ES-I3 (cell line): ENCODE results near the gene RPL18A.
"Not testable (repeated sequence)": the region's sequence is repeated elsewhere in the genome, so short reads cannot be mapped to it uniquely, and the experiment has no call there.

Source experiments
- H3K36me3 ChIP-seq: 2 replicates; pipeline ENCODE4 v1.6.1; 2013; ENCODE audit warnings: mild to moderate bottlenecking, low read length, control low read depth, moderate library complexity; ENCODE audit not compliant: insufficient read depth
- H3K4me1 ChIP-seq: 2 replicates; pipeline ENCODE4 v1.6.1; 2013; ENCODE audit warnings: mild to moderate bottlenecking, control low read depth, low read length; ENCODE audit not compliant: insufficient read depth
- H3K9ac ChIP-seq: 2 replicates; pipeline ENCODE4 v1.6.1; 2013; ENCODE audit warnings: low read depth, mild to moderate bottlenecking, low read length, moderate library complexity
- H3K9me3 ChIP-seq: 2 replicates; pipeline ENCODE4 v1.6.1; 2013; ENCODE audit warnings: mild to moderate bottlenecking, low read length, moderate library complexity; ENCODE audit not compliant: control insufficient read depth, insufficient read depth

RPL18A gene

GRCh38 chr19:17868669-17869068, 9.0 kb downstream of the RPL18A start:
- Histone ChIP-seq H3K4me1 (no peaks in the 10 kb centered on the region), H3K36me3 (peaks cover 3% of the 10 kb centered on the region; the same call in 1 of the 2 replicates)

DNA sequence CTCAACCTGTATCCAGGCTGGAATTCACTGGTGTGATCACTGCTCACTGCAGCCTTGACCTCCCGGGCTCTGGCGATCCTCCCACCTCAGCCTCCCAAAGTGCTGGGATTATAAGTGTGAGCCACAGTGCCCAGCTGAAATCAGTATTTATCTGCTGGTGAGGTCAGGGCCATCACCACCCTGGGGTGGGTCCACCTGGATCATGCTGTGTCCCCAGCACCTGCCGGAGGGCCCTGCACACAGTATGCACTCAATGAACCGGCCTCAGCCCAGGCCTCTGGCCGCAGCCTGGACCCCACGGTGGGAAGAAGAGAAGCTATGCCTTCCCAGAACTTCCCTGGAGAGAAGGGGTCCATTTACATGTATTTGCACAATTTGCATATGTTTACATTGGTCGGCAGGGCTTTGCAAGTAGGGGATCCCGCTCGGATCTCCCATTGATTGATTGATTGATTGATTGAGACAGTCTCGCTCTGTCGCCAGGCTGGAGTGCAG, 9.5 kb downstream of the RPL18A start:
- Histone ChIP-seq H3K9ac (no peak overlapping the region), H3K36me3 (no peaks in the 10 kb centered on the region), H3K4me1 (no peaks in the 10 kb centered on the region), H3K9me3 (no peaks in the 10 kb centered on the region)

More at GRCh38 chr19:17868669-17869068, 9.0 kb downstream of the RPL18A start:
- no peaks in the 10 kb centered on the region for H3K9me3 ChIP-seq
- H3K9ac ChIP-seq, result no peak overlapping the region

GRCh38 chr19:17871032-17871877, 11.5 kb downstream of the RPL18A start:
- H3K4me1 ChIP-seq, result no peaks in the 10 kb centered on the region
- peak overlapping the region; percentile 37; the same call in 1 of the 2 replicates for H3K9ac ChIP-seq
- H3K9me3 ChIP-seq, result no peaks in the 10 kb centered on the region
- no peaks in the 10 kb centered on the region for H3K36me3 ChIP-seq

DNA sequence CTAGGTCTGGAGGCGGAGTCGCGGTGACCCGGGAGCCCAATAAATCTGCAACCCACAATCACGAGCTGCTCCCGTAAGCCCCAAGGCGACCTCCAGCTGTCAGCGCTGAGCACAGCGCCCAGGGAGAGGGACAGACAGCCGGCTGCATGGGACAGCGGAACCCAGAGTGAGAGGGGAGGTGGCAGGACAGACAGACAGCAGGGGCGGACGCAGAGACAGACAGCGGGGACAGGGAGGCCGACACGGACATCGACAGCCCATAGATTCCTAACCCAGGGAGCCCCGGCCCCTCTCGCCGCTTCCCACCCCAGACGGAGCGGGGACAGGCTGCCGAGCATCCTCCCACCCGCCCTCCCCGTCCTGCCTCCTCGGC, 12.2 kb downstream of the RPL18A start, which contains the start of gene SLC5A5:
SLC5A5 (plus strand) TSS at position 68 of the 373 bp plus-strand sequence. CDS start 375 bp downstream, outside the sequence.
- Histone ChIP-seq H3K4me1 (no peaks in the 10 kb centered on the region), H3K36me3 (no peaks in the 10 kb centered on the region), H3K9me3 (no peaks in the 10 kb centered on the region), H3K9ac (peak within 1 kb of the TSS; percentile 37; the same call in 1 of the 2 replicates)

DNA sequence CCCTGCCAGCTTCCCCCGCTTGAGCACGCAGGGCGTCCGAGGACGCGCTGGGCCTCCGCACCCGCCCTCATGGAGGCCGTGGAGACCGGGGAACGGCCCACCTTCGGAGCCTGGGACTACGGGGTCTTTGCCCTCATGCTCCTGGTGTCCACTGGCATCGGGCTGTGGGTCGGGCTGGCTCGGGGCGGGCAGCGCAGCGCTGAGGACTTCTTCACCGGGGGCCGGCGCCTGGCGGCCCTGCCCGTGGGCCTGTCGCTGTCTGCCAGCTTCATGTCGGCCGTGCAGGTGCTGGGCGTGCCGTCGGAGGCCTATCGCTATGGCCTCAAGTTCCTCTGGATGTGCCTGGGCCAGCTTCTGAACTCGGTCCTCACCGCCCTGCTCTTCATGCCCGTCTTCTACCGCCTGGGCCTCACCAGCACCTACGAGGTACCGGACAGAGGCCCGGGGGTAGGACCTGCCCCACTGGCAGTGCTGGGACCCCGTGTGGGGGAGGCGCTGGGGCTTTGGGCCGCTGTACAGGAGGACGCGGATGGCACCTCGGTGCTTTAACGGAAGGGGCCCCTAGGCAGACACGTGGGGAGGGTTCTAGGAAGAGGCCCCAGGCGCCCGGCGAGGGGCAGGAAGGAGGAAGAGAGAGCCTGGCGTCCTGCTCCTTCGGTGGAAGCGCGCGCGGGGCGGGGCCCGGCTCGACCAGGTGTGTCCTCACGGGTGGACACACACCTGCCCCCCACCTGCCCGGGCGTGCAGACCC, 12.7 kb downstream of the RPL18A start:
- no peaks in the 10 kb centered on the region for H3K4me1 ChIP-seq

GRCh38 chr19:17873786-17874757, 14.4 kb downstream of the RPL18A start:
- peak overlapping the region; percentile 72 for H3K9ac ChIP-seq
- H3K4me1 ChIP-seq, result no peaks in the 10 kb centered on the region
- H3K36me3 ChIP-seq, result no peaks in the 10 kb centered on the region
- no peaks in the 10 kb centered on the region for H3K9me3 ChIP-seq

More for the DNA sequence above, 12.7 kb downstream of the RPL18A start:
- H3K9ac ChIP-seq, result peak overlapping the region; percentile 37; the same call in 1 of the 2 replicates
- H3K9me3 ChIP-seq, result no peaks in the 10 kb centered on the region
- no peaks in the 10 kb centered on the region for H3K36me3 ChIP-seq

GRCh38 chr19:17874758-17875135, 15.0 kb downstream of the RPL18A start:
- Histone ChIP-seq H3K9ac (peak overlapping the region; percentile 66), H3K4me1 (no peaks in the 10 kb centered on the region), H3K9me3 (no peaks in the 10 kb centered on the region), H3K36me3 (no peaks in the 10 kb centered on the region)

DNA sequence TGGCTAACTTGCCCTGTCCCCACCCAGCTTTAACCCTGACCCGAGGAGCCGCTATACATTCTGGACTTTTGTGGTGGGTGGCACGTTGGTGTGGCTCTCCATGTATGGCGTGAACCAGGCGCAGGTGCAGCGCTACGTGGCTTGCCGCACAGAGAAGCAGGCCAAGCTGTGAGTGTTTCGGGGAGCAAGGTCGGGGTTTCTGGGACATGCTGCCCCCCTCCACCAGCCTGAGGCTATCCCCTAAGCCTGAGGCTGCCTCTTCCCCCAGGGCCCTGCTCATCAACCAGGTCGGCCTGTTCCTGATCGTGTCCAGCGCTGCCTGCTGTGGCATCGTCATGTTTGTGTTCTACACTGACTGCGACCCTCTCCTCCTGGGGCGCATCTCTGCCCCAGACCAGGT, 18.0 kb downstream of the RPL18A start:
- Histone ChIP-seq H3K9ac (no peak overlapping the region), H3K9me3 (no peaks in the 10 kb centered on the region), H3K4me1 (no peaks in the 10 kb centered on the region), H3K36me3 (no peaks in the 10 kb centered on the region)

GRCh38 chr19:17879466-17879865, 19.8 kb downstream of the RPL18A start:
- Histone ChIP-seq H3K36me3 (no peaks in the 10 kb centered on the region), H3K9ac (no peak overlapping the region), H3K4me1 (no peaks in the 10 kb centered on the region), H3K9me3 (no peaks in the 10 kb centered on the region)

DNA sequence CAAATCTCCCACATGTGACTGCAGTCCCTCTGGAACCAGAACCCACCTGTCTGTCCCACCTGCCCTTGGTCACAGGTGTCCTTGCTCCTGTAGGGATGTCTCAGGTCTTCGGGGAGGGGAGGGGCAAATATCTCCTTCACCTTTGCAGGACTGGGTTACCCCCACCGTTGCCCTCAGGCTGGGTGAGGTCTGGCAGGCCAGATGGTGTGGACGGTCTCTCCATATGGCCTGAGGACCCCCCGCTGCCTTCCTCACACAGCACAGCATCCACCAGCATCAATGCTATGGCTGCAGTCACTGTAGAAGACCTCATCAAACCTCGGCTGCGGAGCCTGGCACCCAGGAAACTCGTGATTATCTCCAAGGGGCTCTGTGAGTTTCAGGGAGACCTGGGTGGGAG, 22.0 kb downstream of the RPL18A start:
- Histone ChIP-seq H3K9ac (no peak overlapping the region), H3K36me3 (no peaks in the 10 kb centered on the region), H3K9me3 (no peaks in the 10 kb centered on the region), H3K4me1 (no peaks in the 10 kb centered on the region)

DNA sequence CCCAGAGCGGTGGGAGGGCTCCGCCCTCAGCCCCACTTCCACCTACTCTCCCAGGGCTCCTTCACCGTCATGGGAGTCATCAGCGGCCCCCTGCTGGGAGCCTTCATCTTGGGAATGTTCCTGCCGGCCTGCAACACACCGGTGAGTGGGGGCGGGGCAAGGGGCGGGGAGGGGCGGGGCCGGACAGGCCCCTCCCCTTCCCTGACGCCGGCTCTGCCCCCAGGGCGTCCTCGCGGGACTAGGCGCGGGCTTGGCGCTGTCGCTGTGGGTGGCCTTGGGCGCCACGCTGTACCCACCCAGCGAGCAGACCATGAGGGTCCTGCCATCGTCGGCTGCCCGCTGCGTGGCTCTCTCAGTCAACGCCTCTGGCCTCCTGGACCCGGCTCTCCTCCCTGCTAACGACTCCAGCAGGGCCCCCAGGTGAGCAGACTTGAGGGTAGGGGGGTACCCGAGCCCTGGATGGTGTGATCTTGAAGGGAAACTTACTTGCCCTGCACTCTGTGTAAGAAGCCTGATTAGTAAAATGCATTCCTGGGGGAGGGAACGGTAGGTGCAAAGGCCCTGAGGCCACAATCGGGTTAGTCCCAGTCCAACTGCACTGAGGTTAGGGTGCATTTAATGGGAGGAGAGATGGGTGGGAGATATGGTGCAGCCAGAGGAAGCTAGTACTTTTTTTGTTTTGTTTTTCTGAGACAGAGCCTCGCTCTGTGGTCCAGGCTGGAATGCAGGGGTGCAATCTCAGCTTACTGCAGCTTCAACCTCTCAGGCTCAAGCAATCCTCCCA, 24.1 kb downstream of the RPL18A start:
- H3K9me3 ChIP-seq, result no peaks in the 10 kb centered on the region
- H3K9ac ChIP-seq, result no peak overlapping the region; the same call in 1 of the 2 replicates
- no peaks in the 10 kb centered on the region for H3K36me3 ChIP-seq
- no peaks in the 10 kb centered on the region for H3K4me1 ChIP-seq

GRCh38 chr19:17886515-17886914, 26.8 kb downstream of the RPL18A start:
- Histone ChIP-seq H3K36me3 (no peaks in the 10 kb centered on the region), H3K9ac (no peak overlapping the region), H3K9me3 (no peaks in the 10 kb centered on the region), H3K4me1 (no peaks in the 10 kb centered on the region)

DNA sequence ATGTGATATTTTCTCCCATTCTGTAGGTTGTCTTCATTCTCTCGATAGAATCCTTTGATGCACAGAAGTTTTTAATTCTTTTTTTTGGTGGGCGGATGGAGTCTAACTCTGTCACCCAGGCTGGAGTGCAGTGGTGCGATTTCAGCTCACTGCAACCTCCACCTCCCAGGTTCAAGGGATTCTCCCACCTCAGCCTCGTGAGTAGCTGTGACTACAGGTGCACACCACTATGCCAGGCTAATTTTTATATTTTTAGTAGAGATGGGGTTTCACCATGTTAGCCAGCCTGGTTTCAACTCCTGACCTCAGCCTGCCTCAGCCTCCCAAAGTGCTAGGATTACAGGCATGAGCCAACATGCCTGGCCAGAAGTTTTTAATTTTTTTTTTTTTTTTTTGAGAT, 27.5 kb downstream of the RPL18A start:
- H3K9ac ChIP-seq, H3K4me1 ChIP-seq, H3K36me3 ChIP-seq, H3K9me3 ChIP-seq: not testable (repeated sequence)
